GM10248 (cell line): ENCODE measurements around the gene ETFB.
A peak's percentile ranks its signal among the peaks of the same experiment; 100 is the strongest.

Experiments used
- CTCF ChIA-PET: fragments of 300-600 bp; sonication (Branson Sonifier 250); formaldehyde crosslinking; extraction: SDS; loops from one replicate; lab custom pipeline; 2021; ENCODE audit warnings: antibody characterized with exemption; lab: Yijun Ruan, JAX
- POLR2A ChIA-PET: fragments of 350-650 bp; sonication (Branson Sonifier 250); formaldehyde crosslinking; extraction: SDS; loops from one replicate; lab custom pipeline; 2020; ENCODE audit warnings: antibody characterized with exemption; lab: Yijun Ruan, JAX
- DNase-seq: peaks from one replicate; pipeline ENCODE4 v3.0.0; 2012; ENCODE audit errors: extremely low spot score
- CTCF ChIP-seq: IDR thresholded peaks from 2 replicates; pipeline ENCODE4 v1.5.1; 2012; ENCODE audit warnings: mild to moderate bottlenecking, low read depth; ENCODE audit errors: extremely low read depth, missing control alignments, control extremely low read depth

The ETFB gene

GRCh38 chr19:51305479-51305878 lies 60.7 kb downstream of the ETFB start:
- no peak for DNase-seq
- POLR2A ChIA-PET, result no interaction called here
- TF ChIP-seq CTCF, result no peak
- CTCF ChIA-PET, result no interaction called here

- DNase-seq, result no peak
- TF ChIP-seq CTCF, result no peak
- POLR2A ChIA-PET, result no interaction called here
- CTCF ChIA-PET, result interaction anchor here (1.4 to 1.5 kb wide), 2 partner anchors 10 to 14 kb away, joined by 3 to 5 read pairs; no protein-coding TSS in a partner anchor
Observed at GRCh38 chr19:51301266-51301665, 64.9 kb downstream of the ETFB start.

GRCh38 chr19:51297406-51297805 lies 68.8 kb downstream of the ETFB start:
- DNase-seq, result no peak
- no peak for TF ChIP-seq CTCF
- ChIA-PET CTCF (no interaction called here), POLR2A (no interaction called here)

GRCh38 chr19:51296336-51297093 lies 69.7 kb downstream of the ETFB start:
- DNase-seq, result no peak
- ChIA-PET CTCF (interaction anchor here (1.0 kb wide), 1 partner anchor 12 kb away, joined by 3 read pairs; no protein-coding TSS in a partner anchor), POLR2A (interaction anchor here (0.5 kb wide), 1 partner anchor 346 kb away, joined by 6 read pairs; no protein-coding TSS in a partner anchor)
- peak; percentile 17 for TF ChIP-seq CTCF

GRCh38 chr19:51295382-51296126 lies 70.6 kb downstream of the ETFB start:
- ChIA-PET POLR2A (interaction anchor here (0.5 kb wide), 1 partner anchor 345 kb away, joined by 6 read pairs; no protein-coding TSS in a partner anchor), CTCF (interaction anchor here (1.0 kb wide), 1 partner anchor 13 kb away, joined by 3 read pairs; no protein-coding TSS in a partner anchor)
- no peak for TF ChIP-seq CTCF
- DNase-seq, result no peak
